Ishikawa (cell line): ENCODE results near the gene TXNDC8.

ENCODE experiments used
- CEBPB ChIP-seq: IDR thresholded peaks from 2 replicates; pipeline ENCODE4 v1.6.1; 2012
- CREB1 ChIP-seq: IDR thresholded peaks from 2 replicates; pipeline ENCODE4 v1.6.1; 2012; ENCODE audit warnings: low read depth
- EGR1 ChIP-seq: IDR thresholded peaks from 2 replicates; pipeline ENCODE4 v1.6.1; 2012
- EP300 ChIP-seq: IDR thresholded peaks from 2 replicates; pipeline ENCODE4 v1.6.1; 2012; ENCODE audit warnings: borderline replicate concordance
- FOXM1 ChIP-seq: IDR thresholded peaks from 2 replicates; pipeline ENCODE4 v1.6.1; 2012; ENCODE audit warnings: low read depth, borderline replicate concordance
- MAX ChIP-seq: IDR thresholded peaks from 2 replicates; pipeline ENCODE4 v1.6.1; 2012
- NFIC ChIP-seq: IDR thresholded peaks from 2 replicates; pipeline ENCODE4 v1.6.1; 2012
- RAD21 ChIP-seq: IDR thresholded peaks from 2 replicates; pipeline ENCODE4 v1.6.1; 2012; ENCODE audit warnings: low read depth
- REST ChIP-seq: IDR thresholded peaks from 2 replicates; pipeline ENCODE4 v1.6.1; 2012; ENCODE audit warnings: low read depth, mild to moderate bottlenecking
- TAF1 ChIP-seq: IDR thresholded peaks from 2 replicates; pipeline ENCODE4 v1.6.1; 2012; ENCODE audit warnings: low read depth, mild to moderate bottlenecking
- TCF12 ChIP-seq: IDR thresholded peaks from 2 replicates; pipeline ENCODE4 v1.6.1; 2012; ENCODE audit warnings: low read depth
- TEAD4 ChIP-seq: IDR thresholded peaks from 2 replicates; pipeline ENCODE4 v1.6.1; 2012
- USF1 ChIP-seq: IDR thresholded peaks from 2 replicates; pipeline ENCODE4 v1.6.1; 2012
- YY1 ChIP-seq: IDR thresholded peaks from 2 replicates; pipeline ENCODE4 v1.6.1; 2012; ENCODE audit warnings: low read depth
- ZBTB7A ChIP-seq: IDR thresholded peaks from 2 replicates; pipeline ENCODE4 v1.6.1; 2012; ENCODE audit warnings: low read depth

The TXNDC8 gene

GRCh38 chr9:110357505-110357904 is 19.8 kb upstream of the TXNDC8 start:
- TF ChIP-seq TEAD4 (no peak), CEBPB (no peak), TAF1 (no peak), REST (no peak), USF1 (no peak), EGR1 (no peak), TCF12 (no peak), ZBTB7A (no peak), EP300 (no peak), CREB1 (no peak), NFIC (no peak), FOXM1 (no peak), MAX (no peak), RAD21 (no peak), YY1 (no peak)

GRCh38 chr9:110356639-110357395 is 19.2 kb upstream of the TXNDC8 start:
- TF ChIP-seq FOXM1 (no peak), REST (no peak), CEBPB (no peak), EP300 (no peak), TAF1 (no peak), USF1 (no peak), MAX (no peak), CREB1 (no peak), EGR1 (no peak), TCF12 (no peak), TEAD4 (no peak), YY1 (no peak), NFIC (no peak), RAD21 (no peak), ZBTB7A (no peak)

GRCh38 chr9:110355911-110356310 is 18.2 kb upstream of the TXNDC8 start:
- no peak for TF ChIP-seq TCF12
- no peak for TF ChIP-seq USF1
- TF ChIP-seq REST, result no peak
- TF ChIP-seq YY1, result no peak
- TF ChIP-seq EP300, result no peak
- TF ChIP-seq TAF1, result no peak
- TF ChIP-seq EGR1, result no peak
- TF ChIP-seq NFIC, result no peak
- TF ChIP-seq MAX, result no peak
- TF ChIP-seq CREB1, result no peak
- TF ChIP-seq CEBPB, result no peak
- no peak for TF ChIP-seq ZBTB7A
- no peak for TF ChIP-seq TEAD4
- no peak for TF ChIP-seq FOXM1
- TF ChIP-seq RAD21, result no peak
